SH-SY5Y (cell line): ENCODE measurements around the gene FAM177B.

Experiments
- GATA2 ChIP-seq: IDR thresholded peaks from 2 replicates; pipeline ENCODE4 v1.6.1; 2011; ENCODE audit warnings: mild to moderate bottlenecking, low read depth, low read length
- GATA3 ChIP-seq: IDR thresholded peaks from 2 replicates; pipeline ENCODE4 v1.6.1; 2011; ENCODE audit warnings: low read depth, mild to moderate bottlenecking, low read length, moderate library complexity

DNA sequence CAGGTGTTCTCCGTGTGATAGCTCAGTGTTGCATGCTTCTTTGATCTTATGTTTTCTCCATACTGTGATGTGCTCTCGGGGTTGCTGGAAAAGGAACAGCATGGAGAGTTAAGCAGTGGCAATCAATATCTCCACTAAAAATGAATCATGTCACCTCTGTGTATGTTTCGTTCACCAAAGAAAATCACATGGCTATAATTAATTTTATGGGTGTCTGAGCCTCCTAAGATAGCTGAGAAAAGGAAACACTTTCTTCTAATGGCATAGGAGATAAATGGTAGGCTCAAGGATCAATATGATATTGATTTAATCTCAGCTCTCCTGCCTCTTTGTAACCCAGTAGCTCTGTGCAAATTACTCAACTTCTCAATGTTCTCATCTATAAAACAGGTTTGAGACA is 14.3 kb downstream of the FAM177B start:
- TF ChIP-seq GATA2 (no peak), GATA3 (no peak)
